SU-DHL-6 (cell line): ENCODE data around the gene RPS6KL1.

Source experiments
- EZH2phosphoT487 ChIP-seq: fragments of 200-600 bp; sonication (generic), shearing (Covaris generic); conservative IDR thresholded peaks from 2 replicates; pipeline ENCODE4 v1.6.1; 2018; ENCODE audit warnings: mild to moderate bottlenecking, antibody characterized with exemption, low read length, moderate library complexity, mixed read lengths
- TF ChIP-seq, protein P1 (sequence below): fragments of 200-600 bp; sonication (generic); IDR thresholded peaks from one replicate; pipeline ENCODE4 v1.5.1; 2017; ENCODE audit warnings: antibody characterized with exemption, mild to moderate bottlenecking, low read length, moderate library complexity; ENCODE audit not compliant: insufficient read depth, poor library complexity, severe bottlenecking

DNA sequence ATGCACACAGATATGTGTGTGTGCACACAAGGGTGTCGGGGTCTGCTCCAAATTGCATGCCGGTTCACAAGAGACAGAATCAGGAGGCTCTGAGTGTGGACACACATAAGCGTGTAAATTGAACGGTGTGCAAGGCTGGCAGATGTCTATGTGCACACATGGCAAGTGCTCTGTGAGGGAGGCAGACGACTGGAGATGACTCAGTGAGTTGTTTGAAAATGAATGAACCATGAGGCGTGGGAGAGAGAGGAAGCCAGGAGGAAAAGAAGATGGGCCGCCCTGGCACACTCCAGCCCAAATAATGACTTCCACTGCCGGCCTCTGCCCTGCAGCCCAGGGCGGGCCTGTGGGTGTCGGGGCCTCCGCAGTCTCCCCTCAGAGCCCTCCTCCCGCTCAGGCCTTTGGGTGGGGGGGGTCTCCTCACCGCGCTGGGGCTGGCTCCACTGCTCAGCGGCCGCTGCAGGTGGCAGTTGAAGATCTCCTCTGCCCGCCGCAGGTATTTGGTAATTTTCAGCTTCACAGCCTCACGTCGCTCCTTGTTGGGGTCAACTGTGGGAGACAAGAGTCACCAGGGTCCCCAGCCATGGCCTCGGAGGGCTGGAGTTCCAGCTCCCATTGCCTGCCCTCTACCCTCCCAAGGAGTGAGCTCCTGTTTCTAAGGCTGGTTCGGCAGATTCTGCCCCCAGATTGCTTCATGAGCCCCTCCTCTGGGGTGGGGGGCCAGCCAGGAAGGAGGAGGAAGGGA is 3.5 kb downstream of the RPS6KL1 start:
- TF ChIP-seq, protein P1, sequence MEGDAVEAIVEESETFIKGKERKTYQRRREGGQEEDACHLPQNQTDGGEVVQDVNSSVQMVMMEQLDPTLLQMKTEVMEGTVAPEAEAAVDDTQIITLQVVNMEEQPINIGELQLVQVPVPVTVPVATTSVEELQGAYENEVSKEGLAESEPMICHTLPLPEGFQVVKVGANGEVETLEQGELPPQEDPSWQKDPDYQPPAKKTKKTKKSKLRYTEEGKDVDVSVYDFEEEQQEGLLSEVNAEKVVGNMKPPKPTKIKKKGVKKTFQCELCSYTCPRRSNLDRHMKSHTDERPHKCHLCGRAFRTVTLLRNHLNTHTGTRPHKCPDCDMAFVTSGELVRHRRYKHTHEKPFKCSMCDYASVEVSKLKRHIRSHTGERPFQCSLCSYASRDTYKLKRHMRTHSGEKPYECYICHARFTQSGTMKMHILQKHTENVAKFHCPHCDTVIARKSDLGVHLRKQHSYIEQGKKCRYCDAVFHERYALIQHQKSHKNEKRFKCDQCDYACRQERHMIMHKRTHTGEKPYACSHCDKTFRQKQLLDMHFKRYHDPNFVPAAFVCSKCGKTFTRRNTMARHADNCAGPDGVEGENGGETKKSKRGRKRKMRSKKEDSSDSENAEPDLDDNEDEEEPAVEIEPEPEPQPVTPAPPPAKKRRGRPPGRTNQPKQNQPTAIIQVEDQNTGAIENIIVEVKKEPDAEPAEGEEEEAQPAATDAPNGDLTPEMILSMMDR, result no peak
- no peak for TF ChIP-seq EZH2phosphoT487
